SK-N-SH (cell line): ENCODE measurements around the gene CACNG3. TPM values are rescaled to one million over a fixed set of nuclear protein-coding genes. Genes with fewer than 3 reads are reported as not detected.

Source experiments
- CTCF ChIA-PET: fragments of 300-600, 350-600 bp; formaldehyde crosslinking; extraction: SDS; loops from one replicate; lab custom pipeline; 2021; lab: Yijun Ruan, JAX
- POLR2A ChIA-PET: fragments of 350-600 bp; sonication (Branson Sonifier 250); formaldehyde crosslinking; extraction: SDS; loops from one replicate; lab custom pipeline; 2020; ENCODE audit warnings: antibody characterized with exemption, inconsistent platforms; lab: Yijun Ruan, JAX
- DNase-seq: peaks from one replicate; pipeline ENCODE4 v3.0.0; 2012
- H2AFZ ChIP-seq: fragments of 200-600 bp; sonication (generic); 2 replicates; pipeline ENCODE4 v1.8.1; 2016; ENCODE audit warnings: antibody characterized with exemption, mild to moderate bottlenecking, low read depth
- H3F3A ChIP-seq: fragments of 200-600 bp; sonication (generic); replicated peaks from 2 replicates; pipeline ENCODE3; 2016; ENCODE audit warnings: antibody characterized with exemption, mild to moderate bottlenecking; ENCODE audit not compliant: insufficient read depth
- H3K27ac ChIP-seq, 2 experiments: fragments of 200-500 bp in 1 of 2; fragments of 200-600 bp in 1 of 2; sonication (Bioruptor generic) in 1 of 2; sonication (generic), shearing (Covaris generic) in 1 of 2; 2 replicates each; pipeline versions ENCODE4 v1.5.1 to v1.6.1; 2014 to 2016; ENCODE audit warnings: low read depth in 2 of 2, inconsistent platforms in 1 of 2, low read length in 1 of 2, mild to moderate bottlenecking in 1 of 2, mixed read lengths in 1 of 2
- H3K27me3 ChIP-seq: fragments of 200-600 bp; sonication (generic), shearing (Covaris generic); 2 replicates; pipeline ENCODE4 v1.6.1; 2016; ENCODE audit warnings: mixed run types; ENCODE audit not compliant: insufficient read depth
- H3K36me3 ChIP-seq, 2 experiments: fragments of 200-500 bp in 1 of 2; fragments of 200-600 bp in 1 of 2; sonication (Bioruptor generic) in 1 of 2; sonication (generic) in 1 of 2; replicated peaks in 1 of 2; 2 replicates each; pipeline versions ENCODE3 to v1.5.1; 2014 to 2016; ENCODE audit warnings: low read length in 1 of 2, mild to moderate bottlenecking in 1 of 2; ENCODE audit not compliant: insufficient read depth in 2 of 2, control insufficient read depth in 1 of 2
- H3K4me1 ChIP-seq, 2 experiments: fragments of 200-500 bp in 1 of 2; fragments of 200-600 bp in 1 of 2; sonication (Bioruptor generic) in 1 of 2; sonication (generic), shearing (Covaris generic) in 1 of 2; 2 replicates each; pipeline versions ENCODE4 v1.5.1 to v1.6.1; 2014 to 2016; ENCODE audit warnings: low read depth in 1 of 2, low read length in 1 of 2, mixed run types in 1 of 2; ENCODE audit not compliant: insufficient read depth in 2 of 2, control insufficient read depth in 1 of 2
- H3K4me2 ChIP-seq: fragments of 200-600 bp; sonication (generic), shearing (Covaris generic); 2 replicates; pipeline ENCODE4 v1.6.1; 2017; ENCODE audit warnings: mixed run types
- H3K4me3 ChIP-seq, 2 experiments: fragments of 200-500 bp in 1 of 2; fragments of 200-600 bp in 1 of 2; sonication (Bioruptor generic) in 1 of 2; sonication (generic), shearing (Covaris generic) in 1 of 2; 2 replicates each; pipeline versions ENCODE4 v1.5.1 to v1.8.1; 2014 to 2016; ENCODE audit warnings: low read depth in 2 of 2, inconsistent platforms in 1 of 2, low read length in 1 of 2, mild to moderate bottlenecking in 1 of 2, mixed read lengths in 1 of 2, moderate library complexity in 1 of 2
- H3K79me2 ChIP-seq: fragments of 200-600 bp; sonication (generic); 2 replicates; pipeline ENCODE4 v1.8.1; 2017; ENCODE audit warnings: mild to moderate bottlenecking; ENCODE audit not compliant: insufficient read depth
- H3K9ac ChIP-seq: fragments of 200-600 bp; sonication (generic); 2 replicates; pipeline ENCODE4 v1.6.1; 2017; ENCODE audit warnings: mixed run types
- H3K9me2 ChIP-seq: fragments of 200-600 bp; sonication (generic); 2 replicates; pipeline ENCODE4 v1.6.1; 2017; ENCODE audit warnings: mixed run types
- H3K9me3 ChIP-seq: fragments of 200-600 bp; sonication (generic); 2 replicates; pipeline ENCODE4 v1.6.1; 2017; ENCODE audit warnings: mixed run types, mild to moderate bottlenecking, moderate library complexity
- H4K20me1 ChIP-seq: fragments of 200-600 bp; sonication (generic); 2 replicates; pipeline ENCODE4 v1.6.1; 2017; ENCODE audit warnings: mild to moderate bottlenecking, mixed run types; ENCODE audit not compliant: insufficient read depth
- EZH2phosphoT487 ChIP-seq: fragments of 200-600 bp; sonication (generic); IDR thresholded peaks from 2 replicates; pipeline ENCODE4 v1.6.1; 2017; ENCODE audit warnings: low read depth, mixed run types, mild to moderate bottlenecking, antibody characterized with exemption, moderate library complexity, borderline replicate concordance
- FOSL2 ChIP-seq: IDR thresholded peaks from 2 replicates; pipeline ENCODE4 v1.4.0; 2012; ENCODE audit warnings: low read depth, mild to moderate bottlenecking, moderate library complexity, borderline replicate concordance
- GABPA ChIP-seq: IDR thresholded peaks from 2 replicates; pipeline ENCODE4 v1.4.0; 2012; ENCODE audit warnings: low read depth, mild to moderate bottlenecking
- GATA2 ChIP-seq: sonication (generic); formaldehyde crosslinking; IDR thresholded peaks from 2 replicates; pipeline ENCODE4 v1.5.0; 2020; ENCODE audit warnings: mild to moderate bottlenecking, missing genetic modification reagents
- MAX ChIP-seq: IDR thresholded peaks from 2 replicates; pipeline ENCODE4 v1.4.0; 2012; ENCODE audit warnings: low read depth
- MEF2A ChIP-seq: IDR thresholded peaks from 2 replicates; pipeline ENCODE4 v1.4.0; 2012; ENCODE audit warnings: low read depth, borderline replicate concordance
- MXI1 ChIP-seq: IDR thresholded peaks from 2 replicates; pipeline ENCODE4 v1.6.1; 2012; ENCODE audit warnings: mild to moderate bottlenecking, low read depth, low read length, improper control_type of control experiment
- NRF1 ChIP-seq: IDR thresholded peaks from 2 replicates; pipeline ENCODE4 v1.6.1; 2012; ENCODE audit warnings: low read depth, mild to moderate bottlenecking, low read length
- RAD21 ChIP-seq: IDR thresholded peaks from 2 replicates; pipeline ENCODE4 v1.6.1; 2012; ENCODE audit warnings: mild to moderate bottlenecking, low read length
- RCOR1 ChIP-seq: fragments of 150-350 bp; IDR thresholded peaks from 2 replicates; pipeline ENCODE4 v1.6.1; 2017; ENCODE audit warnings: antibody characterized with exemption, low read length
- REST ChIP-seq: IDR thresholded peaks from 2 replicates; pipeline ENCODE4 v1.6.1; 2012; ENCODE audit warnings: mild to moderate bottlenecking, low read depth, low read length, moderate library complexity
- RXRA ChIP-seq: IDR thresholded peaks from 2 replicates; pipeline ENCODE4 v1.4.0; 2012; ENCODE audit warnings: low read depth, mild to moderate bottlenecking, borderline replicate concordance
- SIN3A ChIP-seq: IDR thresholded peaks from 2 replicates; pipeline ENCODE4 v1.6.1; 2012; ENCODE audit warnings: low read depth, mild to moderate bottlenecking, low read length, moderate library complexity, borderline replicate concordance
- SMC3 ChIP-seq: IDR thresholded peaks from 2 replicates; pipeline ENCODE4 v1.6.1; 2012; ENCODE audit warnings: low read depth, low read length, improper control_type of control experiment
- TAF1 ChIP-seq: IDR thresholded peaks from 2 replicates; pipeline ENCODE4 v1.6.1; 2012; ENCODE audit warnings: low read depth, mild to moderate bottlenecking, low read length, moderate library complexity, borderline replicate concordance
- TCF12 ChIP-seq: IDR thresholded peaks from 2 replicates; pipeline ENCODE4 v1.4.0; 2012
- TEAD4 ChIP-seq: IDR thresholded peaks from 2 replicates; pipeline ENCODE4 v1.4.0; 2012; ENCODE audit warnings: mild to moderate bottlenecking, borderline replicate concordance; ENCODE audit not compliant: insufficient read depth
- USF1 ChIP-seq: IDR thresholded peaks from 2 replicates; pipeline ENCODE4 v1.4.0; 2012; ENCODE audit warnings: low read depth, borderline replicate concordance
- USF2 ChIP-seq: fragments of 150-350 bp; IDR thresholded peaks from 2 replicates; pipeline ENCODE4 v1.6.1; 2017; ENCODE audit warnings: antibody characterized with exemption, low read length, low read depth, borderline replicate concordance
- WGBS: methylation state at CpG from one replicate; pipeline ENCODE4 v1.1.6; 2017; ENCODE audit warnings: low lambda C conversion rate; 5-methylcytosine and 5-hydroxymethylcytosine counted together
- polyA plus RNA-seq, 3 experiments: library from polyadenylated mRNA; depleted of rRNA; stranded (reverse); fragments of >200 nt; gene quantifications; 2 replicates each; pipeline ENCODE4 v1.2.3, GENCODE V29; 2012

The CACNG3 gene
- polyA plus RNA-seq, 1 of the 3 experiments (the other 2 are of a cell fraction) = not detected

GRCh38 chr16:24279982-24280515 is 23.9 kb downstream of the CACNG3 start (continued):
- TF ChIP-seq USF1 (no peak), GATA2 (CRISPR knock-in tag) (no peak), MAX (no peak)
- TF ChIP-seq, all 33 proteins: peak for 0

GRCh38 chr16:24281466-24281865 is 25.3 kb downstream of the CACNG3 start:
- H3K9me3 ChIP-seq = no peaks in the 10 kb centered on the region
- H3K27ac ChIP-seq = no peak overlapping the region
- H4K20me1 ChIP-seq = no peaks in the 10 kb centered on the region
- POLR2A ChIA-PET = no interaction called here
- no peak overlapping the region for H3K4me2 ChIP-seq
- no peak overlapping the region for H3K9ac ChIP-seq
- no peak for TF ChIP-seq RCOR1
- no peak for TF ChIP-seq TCF12
- no peak for TF ChIP-seq SIN3A
- TF ChIP-seq FOSL2 = no peak
- no peak for TF ChIP-seq MXI1
- no peak for TF ChIP-seq USF1
- TF ChIP-seq MEF2A = no peak
- TF ChIP-seq EZH2phosphoT487 = no peak
- no peaks in the 10 kb centered on the region for H3K4me1 ChIP-seq
- no peaks in the 10 kb centered on the region for H3F3A ChIP-seq
- H2AFZ ChIP-seq = no peak overlapping the region
- no peak overlapping the region for H3K4me3 ChIP-seq
- no peaks in the 10 kb centered on the region for H3K79me2 ChIP-seq
- no peaks in the 10 kb centered on the region for H3K27me3 ChIP-seq
- no peaks in the 10 kb centered on the region for H3K9me2 ChIP-seq
- WGBS = 9% methylated on average over 4 of the region's 4 CpGs
- no peak for DNase-seq
- CTCF ChIA-PET = interaction anchor here (0.9 kb wide), 1 partner anchor 10 kb away, joined by 4 read pairs; no protein-coding TSS in a partner anchor
- no peaks in the 10 kb centered on the region for H3K36me3 ChIP-seq

- no peaks in the 10 kb centered on the region for H3K79me2 ChIP-seq
- TF ChIP-seq RXRA (no peak), TEAD4 (no peak), NRF1 (no peak), GABPA (no peak), TAF1 (no peak), REST (no peak), SMC3 (no peak), SIN3A (no peak), USF2 (no peak), RAD21 (no peak), FOSL2 (no peak)
- no peaks in the 10 kb centered on the region for H4K20me1 ChIP-seq
- H3K9me3 ChIP-seq = no peaks in the 10 kb centered on the region
- ChIA-PET POLR2A (no interaction called here), CTCF (interaction anchor here (0.9 kb wide), 1 partner anchor 11 kb away, joined by 4 read pairs; no protein-coding TSS in a partner anchor)
- H3K9me2 ChIP-seq = no peaks in the 10 kb centered on the region
- H3K9ac ChIP-seq = no peak overlapping the region
- no peak overlapping the region for H3K4me2 ChIP-seq
- H2AFZ ChIP-seq = no peak overlapping the region
- H3K4me3 ChIP-seq = no peak overlapping the region
- H3K36me3 ChIP-seq = no peaks in the 10 kb centered on the region
- no peaks in the 10 kb centered on the region for H3K4me1 ChIP-seq
- no peak overlapping the region for H3K27ac ChIP-seq
- H3F3A ChIP-seq = no peaks in the 10 kb centered on the region
- 23% methylated on average over 13 of the region's 13 CpGs for WGBS
- DNase-seq = no peak
- H3K27me3 ChIP-seq = no peaks in the 10 kb centered on the region
These were observed 26.0 kb downstream of the CACNG3 start for GRCh38 chr16:24282141-24282540.
